PC-3 (cell line): ENCODE data around the gene TENM4. TPM values are rescaled to one million over a fixed set of nuclear protein-coding genes. Genes with fewer than 3 reads are reported as not detected.

ENCODE experiments used
- ATAC-seq: fragments of 200-7000 bp; cut with Tn5 transposase; 2 replicates; pipeline ENCODE4 v1.9.1; 2020; ENCODE audit warnings: mild to moderate bottlenecking, moderate library complexity
- BruUV-seq: library from RNA; stranded (reverse); fragments of 400-500 nt; replicated peaks from 2 replicates; lab custom pipeline; 2021; lab: Mats Ljungman, UMichigan
- CTCF ChIA-PET: fragments of 300-600 bp; sonication (Branson Sonifier 250); formaldehyde crosslinking; loops from one replicate; lab custom pipeline; 2022; ENCODE audit warnings: antibody characterized with exemption; lab: Charles Lee
- POLR2A ChIA-PET: fragments of 300-600 bp; sonication (Branson Sonifier 250); formaldehyde crosslinking; loops from one replicate; lab custom pipeline; 2022; ENCODE audit warnings: antibody characterized with exemption; ENCODE audit not compliant: unreplicated experiment; lab: Charles Lee
- DNase-seq: peaks from one replicate; pipeline ENCODE4 v3.0.0-alpha.2; 2015
- H2AFZ ChIP-seq: fragments of 300-600 bp; sonication (generic); 2 replicates; pipeline ENCODE4 v1.6.0; 2016; ENCODE audit warnings: antibody characterized with exemption, low read length
- H3F3A ChIP-seq: fragments of 300-600 bp; sonication (generic); one replicate; pipeline ENCODE4 v1.6.0; 2017; ENCODE audit warnings: antibody characterized with exemption, low read length, control low read depth, mild to moderate bottlenecking; ENCODE audit not compliant: unreplicated experiment
- H3K27ac ChIP-seq: fragments of 300-600 bp; sonication (generic); 2 replicates; pipeline ENCODE4 v1.5.1; 2016; ENCODE audit warnings: mild to moderate bottlenecking, low read length
- H3K27me3 ChIP-seq: fragments of 300-600 bp; sonication (generic); 2 replicates; pipeline ENCODE4 v1.6.1; 2016; ENCODE audit warnings: low read length, mixed read lengths
- H3K36me3 ChIP-seq: fragments of 300-600 bp; sonication (generic); 2 replicates; pipeline ENCODE4 v1.6.1; 2016; ENCODE audit warnings: low read depth, mixed run types, low read length, mixed read lengths
- H3K4me1 ChIP-seq: fragments of 300-600 bp; sonication (generic); 2 replicates; pipeline ENCODE4 v1.5.1; 2016; ENCODE audit warnings: low read length; ENCODE audit not compliant: insufficient read depth
- H3K4me2 ChIP-seq: fragments of 300-600 bp; sonication (generic); 2 replicates; pipeline ENCODE4 v1.6.0; 2016; ENCODE audit warnings: low read length
- H3K4me3 ChIP-seq: fragments of 300-600 bp; sonication (generic); 2 replicates; pipeline ENCODE4 v1.5.1; 2016; ENCODE audit warnings: mild to moderate bottlenecking, low read length, mixed read lengths
- H3K79me2 ChIP-seq: fragments of 300-600 bp; sonication (generic); 2 replicates; pipeline ENCODE4 v1.6.1; 2017; ENCODE audit warnings: low read length, mixed read lengths
- H3K9ac ChIP-seq: fragments of 300-600 bp; sonication (generic); 2 replicates; pipeline ENCODE4 v1.6.0; 2016; ENCODE audit warnings: mild to moderate bottlenecking, low read length
- H3K9me2 ChIP-seq: fragments of 300-600 bp; sonication (generic); replicated peaks from 2 replicates; pipeline ENCODE4 v1.6.1; 2016; ENCODE audit warnings: mixed run types, low read length, mixed read lengths
- H3K9me3 ChIP-seq: fragments of 300-600 bp; sonication (generic); 2 replicates; pipeline ENCODE4 v1.6.1; 2016; ENCODE audit warnings: low read length, mixed read lengths
- H4K20me1 ChIP-seq: fragments of 300-600 bp; sonication (generic); 2 replicates; pipeline ENCODE4 v1.6.1; 2016; ENCODE audit warnings: low read length, mixed read lengths
- EZH2 ChIP-seq: fragments of 300-600 bp; sonication (generic); IDR thresholded peaks from one replicate; pipeline ENCODE4 v1.6.1; 2017; ENCODE audit warnings: antibody characterized with exemption, mild to moderate bottlenecking, low read length; ENCODE audit not compliant: unreplicated experiment
- EZH2phosphoT487 ChIP-seq: fragments of 300-600 bp; sonication (generic); IDR thresholded peaks from 2 replicates; pipeline ENCODE4 v1.6.1; 2018; ENCODE audit warnings: mild to moderate bottlenecking, antibody characterized with exemption, low read length, borderline replicate concordance
- intact Hi-C: fragments of 100-400 bp; cut with micrococcal nuclease; formaldehyde crosslinking; loops from 2 replicates; pipeline ENCODE4 v1.9.0; 2023
- total RNA-seq: library from RNA; depleted of rRNA; stranded (reverse); fragments of >200 nt; gene quantifications from 2 replicates; pipeline ENCODE4 v1.2.3, GENCODE V29; 2014
- TF ChIP-seq, protein P1 (sequence below): fragments of 300-600 bp; sonication (generic); conservative IDR thresholded peaks from 2 replicates; pipeline ENCODE4 v1.5.1; 2017; ENCODE audit warnings: antibody characterized with exemption, low read depth, mild to moderate bottlenecking, low read length

Gene TENM4
- total RNA-seq, 1 experiment from 2014 or later = 19.7 TPM

DNA sequence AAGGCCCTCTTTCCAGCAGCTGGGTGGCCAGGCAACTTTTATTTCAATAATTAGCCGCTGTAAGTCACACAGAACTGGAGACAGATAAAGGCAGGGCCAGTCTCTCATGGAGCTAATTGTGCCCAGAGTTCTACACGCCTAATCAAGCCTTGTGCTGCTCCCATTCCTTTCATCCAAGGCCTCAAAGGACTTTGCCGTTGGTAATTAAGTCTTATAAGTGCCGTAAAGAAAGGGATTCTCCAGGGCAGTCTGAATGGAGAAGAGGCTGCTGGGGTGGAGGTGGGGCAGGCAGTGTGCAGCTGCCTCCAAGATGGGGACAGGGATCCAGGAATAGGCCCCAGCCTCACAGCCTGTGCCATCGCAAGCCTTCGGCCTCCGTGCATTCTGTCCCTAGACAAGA lies 357.9 kb downstream of the TENM4 start:
- intact Hi-C loops = no loop called here
- Histone ChIP-seq H3K4me2 (no peak overlapping the region), H3K4me1 (peaks cover 12% of the 10 kb centered on the region), H3K4me3 (no peak overlapping the region), H3K9me3 (no peaks in the 10 kb centered on the region), H3K79me2 (no peaks in the 10 kb centered on the region), H3F3A (no peaks in the 10 kb centered on the region), H3K36me3 (no peaks in the 10 kb centered on the region), H3K27ac (no peak overlapping the region), H3K27me3 (no peaks in the 10 kb centered on the region), H3K9me2 (no peaks in the 10 kb centered on the region), H2AFZ (no peak overlapping the region), H3K9ac (no peak overlapping the region), H4K20me1 (no peaks in the 10 kb centered on the region)
- DNase-seq (no peak), ATAC-seq (no peak)
- BruUV-seq = no TSS peak
- POLR2A ChIA-PET = no interaction called here
- CTCF ChIA-PET = no interaction called here
- TF ChIP-seq, protein P1, sequence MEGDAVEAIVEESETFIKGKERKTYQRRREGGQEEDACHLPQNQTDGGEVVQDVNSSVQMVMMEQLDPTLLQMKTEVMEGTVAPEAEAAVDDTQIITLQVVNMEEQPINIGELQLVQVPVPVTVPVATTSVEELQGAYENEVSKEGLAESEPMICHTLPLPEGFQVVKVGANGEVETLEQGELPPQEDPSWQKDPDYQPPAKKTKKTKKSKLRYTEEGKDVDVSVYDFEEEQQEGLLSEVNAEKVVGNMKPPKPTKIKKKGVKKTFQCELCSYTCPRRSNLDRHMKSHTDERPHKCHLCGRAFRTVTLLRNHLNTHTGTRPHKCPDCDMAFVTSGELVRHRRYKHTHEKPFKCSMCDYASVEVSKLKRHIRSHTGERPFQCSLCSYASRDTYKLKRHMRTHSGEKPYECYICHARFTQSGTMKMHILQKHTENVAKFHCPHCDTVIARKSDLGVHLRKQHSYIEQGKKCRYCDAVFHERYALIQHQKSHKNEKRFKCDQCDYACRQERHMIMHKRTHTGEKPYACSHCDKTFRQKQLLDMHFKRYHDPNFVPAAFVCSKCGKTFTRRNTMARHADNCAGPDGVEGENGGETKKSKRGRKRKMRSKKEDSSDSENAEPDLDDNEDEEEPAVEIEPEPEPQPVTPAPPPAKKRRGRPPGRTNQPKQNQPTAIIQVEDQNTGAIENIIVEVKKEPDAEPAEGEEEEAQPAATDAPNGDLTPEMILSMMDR = no peak
- TF ChIP-seq EZH2phosphoT487 (no peak), EZH2 (no peak)

DNA sequence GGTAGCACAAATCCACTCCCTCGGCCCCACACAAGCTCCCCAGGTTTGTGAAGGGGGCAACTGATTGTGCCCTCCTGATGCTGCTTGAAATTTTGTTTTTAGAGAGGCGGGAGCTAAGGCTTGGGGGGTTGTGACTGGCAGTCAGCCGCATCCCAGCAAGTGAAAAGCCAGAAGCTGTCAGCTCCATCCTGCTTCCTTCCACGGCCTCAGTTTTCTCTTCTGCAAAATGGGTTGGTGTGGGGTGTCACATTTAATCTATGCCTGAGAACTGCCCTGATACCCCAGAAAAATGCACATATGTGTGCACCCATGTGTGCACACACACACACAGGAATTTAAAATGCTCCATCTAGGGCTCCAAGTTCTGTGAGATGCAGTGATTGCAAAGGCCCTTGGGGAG lies 358.6 kb downstream of the TENM4 start:
- intact Hi-C loops = no loop called here
- Histone ChIP-seq H3K9me3 (no peaks in the 10 kb centered on the region), H3K4me1 (peaks cover 6% of the 10 kb centered on the region), H3K27me3 (no peaks in the 10 kb centered on the region), H3K36me3 (no peaks in the 10 kb centered on the region), H3K9me2 (no peaks in the 10 kb centered on the region), H3F3A (no peaks in the 10 kb centered on the region), H3K4me2 (no peak overlapping the region), H3K4me3 (no peak overlapping the region), H3K27ac (no peak overlapping the region), H3K79me2 (no peaks in the 10 kb centered on the region), H4K20me1 (no peaks in the 10 kb centered on the region), H3K9ac (no peak overlapping the region), H2AFZ (no peak overlapping the region)
- no peak for ATAC-seq
- TF ChIP-seq EZH2phosphoT487 (no peak), EZH2 (no peak)
- TF ChIP-seq, protein P1 = no peak
- ChIA-PET CTCF (no interaction called here), POLR2A (interaction anchor here (0.6 kb wide), 1 partner anchor 97 kb away, joined by 10 read pairs; no protein-coding TSS in a partner anchor)
- no peak for DNase-seq
- BruUV-seq = no TSS peak

DNA sequence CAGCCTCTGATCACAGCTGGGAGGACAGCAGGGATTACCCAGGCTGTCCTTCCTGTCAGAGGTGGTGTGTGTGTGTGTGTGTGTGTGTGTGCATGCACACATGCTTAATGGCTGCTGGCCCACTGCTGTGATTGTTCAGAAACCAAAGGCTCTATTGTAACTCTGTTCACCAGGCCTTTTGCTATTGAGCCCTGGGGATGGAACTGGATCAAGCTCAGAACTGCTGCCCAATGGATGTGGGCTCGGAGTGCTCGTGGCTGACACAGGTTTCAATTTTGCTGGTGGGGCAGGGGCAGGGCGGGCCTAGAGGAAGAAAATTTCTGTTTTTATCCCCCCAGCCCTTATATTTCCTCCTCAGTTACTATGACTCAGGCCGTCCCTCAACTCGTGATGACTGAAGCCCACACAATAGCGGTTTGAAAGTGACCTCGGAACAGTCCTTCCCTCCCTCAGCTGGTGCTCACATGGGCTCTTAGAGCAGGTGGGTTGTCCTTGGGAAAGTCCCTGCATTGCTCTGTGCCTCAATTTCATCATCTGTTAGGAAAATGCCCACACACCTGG lies 359.3 kb downstream of the TENM4 start:
- ChIA-PET POLR2A (no interaction called here), CTCF (no interaction called here)
- Histone ChIP-seq H3K9me3 (no peaks in the 10 kb centered on the region), H3K27ac (no peak overlapping the region), H3F3A (no peaks in the 10 kb centered on the region), H3K79me2 (no peaks in the 10 kb centered on the region), H3K4me2 (no peak overlapping the region), H3K36me3 (no peaks in the 10 kb centered on the region), H3K9me2 (no peaks in the 10 kb centered on the region), H3K4me1 (no peaks in the 10 kb centered on the region), H3K4me3 (no peak overlapping the region), H3K27me3 (no peaks in the 10 kb centered on the region), H2AFZ (no peak overlapping the region), H3K9ac (no peak overlapping the region), H4K20me1 (no peaks in the 10 kb centered on the region)
- DNase-seq (no peak), ATAC-seq (no peak)
- no TSS peak for BruUV-seq
- TF ChIP-seq, protein P1 = no peak
- TF ChIP-seq EZH2phosphoT487 (no peak), EZH2 (no peak)
- intact Hi-C loops = no loop called here
